Ascending aorta (tissue), 2 donors: ENCODE data around the gene PRKAG2. TPM values are rescaled to one million over a fixed set of nuclear protein-coding genes. Genes with fewer than 3 reads are reported as not detected.

Source experiments
- DNase-seq, 2 donors: peaks; one replicate each; pipeline ENCODE4 v3.0.0-alpha.2; 2019; ENCODE audit warnings: low spot score in 2 of 2
- H3K27ac ChIP-seq, 2 donors: fragments of 200-600 bp; sonication (generic); one replicate each; pipeline ENCODE4 v1.5.1; 2016 to 2017; ENCODE audit warnings: mild to moderate bottlenecking in 1 of 2
- H3K27me3 ChIP-seq: fragments of 200-600 bp; sonication (generic); one replicate; pipeline ENCODE4 v1.5.1; 2017
- H3K36me3 ChIP-seq, 2 donors: fragments of 200-600 bp; sonication (generic); one replicate each; pipeline ENCODE4 v1.5.1; 2016
- H3K4me1 ChIP-seq, 2 donors: fragments of 200-600 bp; sonication (generic); one replicate each; pipeline ENCODE4 v1.5.1; 2016 to 2017; ENCODE audit warnings: mild to moderate bottlenecking in 1 of 2
- H3K4me3 ChIP-seq, 2 donors: fragments of 200-600 bp; sonication (generic); one replicate each; pipeline ENCODE4 v1.5.1; 2016 to 2017; ENCODE audit warnings: mild to moderate bottlenecking in 1 of 2
- H3K9me3 ChIP-seq, 2 donors: fragments of 200-600 bp; sonication (generic); one replicate each; pipeline ENCODE4 v1.5.1; 2016
- CTCF ChIP-seq, 3 experiments: fragments of 200-600 bp in 2 of 3; fragments of 450-650 bp in 1 of 3; sonication (generic) in 2 of 3; IDR thresholded peaks; one replicate each; pipeline ENCODE4 v1.5.1; 2016 to 2019; ENCODE audit warnings: antibody characterized with exemption in 3 of 3, mild to moderate bottlenecking in 1 of 3, moderate library complexity in 1 of 3
- intact Hi-C: fragments of 100-400 bp; cut with DNase I; formaldehyde crosslinking; loops from one replicate; pipeline ENCODE4 v1.15.1; 2023
- total RNA-seq: library from RNA; depleted of rRNA; stranded (reverse); fragments of >200 nt; gene quantifications from one replicate; pipeline ENCODE4 v1.1.0, GENCODE V29; 2016

PRKAG2 gene
- total RNA-seq, 1 donor from 2014 or later: 26.7 TPM

DNA sequence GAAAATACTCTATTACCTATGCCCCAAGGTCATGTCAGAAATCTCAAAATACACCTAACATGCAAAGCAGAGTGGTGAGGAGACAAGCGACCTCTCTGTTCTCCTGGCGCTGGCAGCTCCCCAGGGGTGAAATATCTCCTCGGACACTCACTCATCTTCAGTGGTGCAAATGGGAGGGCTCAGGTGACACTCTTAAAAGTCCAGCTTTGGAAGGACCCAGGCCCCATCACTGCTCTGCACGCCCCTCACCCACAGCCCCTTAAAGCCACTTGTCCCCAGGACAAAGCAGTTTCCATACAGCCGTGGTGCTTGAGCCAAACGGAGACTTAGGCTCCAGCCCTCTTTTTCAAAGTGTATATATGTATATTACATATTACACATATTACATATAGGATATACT lies 12.4 kb downstream of the PRKAG2 start:
- no peak overlapping the region for H3K27ac ChIP-seq
- no peaks in the 10 kb centered on the region for H3K9me3 ChIP-seq
- DNase-seq: no peak
- H3K36me3 ChIP-seq: no peaks in the 10 kb centered on the region
- no peak for TF ChIP-seq CTCF (IDR thresholded peaks at IDR 0.05)
- H3K27me3 ChIP-seq: no peaks in the 10 kb centered on the region
- intact Hi-C loops: no loop called here
- peaks cover 7 to 8% of the 10 kb centered on the region in 2 donors for H3K4me1 ChIP-seq
- H3K4me3 ChIP-seq: no peak overlapping the region

- no peaks in the 10 kb centered on the region for H3K36me3 ChIP-seq
- no peak for DNase-seq
- no peaks in the 10 kb centered on the region for H3K27me3 ChIP-seq
- H3K4me3 ChIP-seq: no peak overlapping the region
- no peaks in the 10 kb centered on the region for H3K9me3 ChIP-seq
- peaks cover 6 to 7% of the 10 kb centered on the region in 2 donors for H3K4me1 ChIP-seq
- TF ChIP-seq CTCF (IDR thresholded peaks at IDR 0.05): no peak
- no peak overlapping the region for H3K27ac ChIP-seq
- intact Hi-C loops: no loop called here
Measured at GRCh38 chr7:151864081-151864480, 12.8 kb downstream of the PRKAG2 start.

DNA sequence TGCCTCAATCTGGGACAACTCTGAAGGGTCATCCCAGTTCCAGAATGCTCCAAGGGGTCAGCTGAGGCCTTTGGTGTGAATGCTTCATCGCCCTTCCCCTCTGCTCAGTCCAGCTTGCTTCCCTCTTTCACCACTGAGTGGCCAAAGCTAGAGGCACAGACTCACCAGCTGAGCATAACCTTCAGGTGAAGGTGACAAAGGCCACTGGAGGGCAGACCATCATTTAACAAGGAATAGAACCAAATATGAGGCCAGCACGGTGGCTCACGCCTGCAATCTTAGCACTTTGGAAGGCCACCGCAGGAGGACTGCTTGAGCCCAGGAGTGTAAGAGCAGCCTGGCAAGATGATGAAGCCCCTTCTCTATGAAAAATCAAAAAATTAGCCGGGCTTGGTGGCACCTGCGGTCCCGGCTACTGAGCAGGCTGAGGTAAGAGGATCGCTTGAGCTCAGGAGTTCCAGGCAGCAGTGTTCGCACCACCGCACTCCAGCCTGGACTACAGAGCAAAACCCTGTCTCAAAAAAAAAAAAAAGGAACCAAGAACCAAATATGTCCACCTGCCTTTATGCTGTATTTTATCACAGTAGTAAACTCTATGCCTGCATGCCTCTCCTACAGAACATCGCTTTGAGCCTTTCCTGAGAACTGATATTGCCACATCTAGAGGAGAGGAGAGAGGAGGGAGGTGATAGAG lies 13.4 kb downstream of the PRKAG2 start:
- Histone ChIP-seq H3K36me3 (no peaks in the 10 kb centered on the region), H3K4me3 (no peak overlapping the region), H3K27ac (no peak overlapping the region), H3K4me1 (peaks cover 4% of the 10 kb centered on the region in 2 donors), H3K27me3 (no peaks in the 10 kb centered on the region), H3K9me3 (no peaks in the 10 kb centered on the region)
- no peak for DNase-seq
- intact Hi-C loops: no loop called here
- TF ChIP-seq CTCF (IDR thresholded peaks at IDR 0.05): no peak

DNA sequence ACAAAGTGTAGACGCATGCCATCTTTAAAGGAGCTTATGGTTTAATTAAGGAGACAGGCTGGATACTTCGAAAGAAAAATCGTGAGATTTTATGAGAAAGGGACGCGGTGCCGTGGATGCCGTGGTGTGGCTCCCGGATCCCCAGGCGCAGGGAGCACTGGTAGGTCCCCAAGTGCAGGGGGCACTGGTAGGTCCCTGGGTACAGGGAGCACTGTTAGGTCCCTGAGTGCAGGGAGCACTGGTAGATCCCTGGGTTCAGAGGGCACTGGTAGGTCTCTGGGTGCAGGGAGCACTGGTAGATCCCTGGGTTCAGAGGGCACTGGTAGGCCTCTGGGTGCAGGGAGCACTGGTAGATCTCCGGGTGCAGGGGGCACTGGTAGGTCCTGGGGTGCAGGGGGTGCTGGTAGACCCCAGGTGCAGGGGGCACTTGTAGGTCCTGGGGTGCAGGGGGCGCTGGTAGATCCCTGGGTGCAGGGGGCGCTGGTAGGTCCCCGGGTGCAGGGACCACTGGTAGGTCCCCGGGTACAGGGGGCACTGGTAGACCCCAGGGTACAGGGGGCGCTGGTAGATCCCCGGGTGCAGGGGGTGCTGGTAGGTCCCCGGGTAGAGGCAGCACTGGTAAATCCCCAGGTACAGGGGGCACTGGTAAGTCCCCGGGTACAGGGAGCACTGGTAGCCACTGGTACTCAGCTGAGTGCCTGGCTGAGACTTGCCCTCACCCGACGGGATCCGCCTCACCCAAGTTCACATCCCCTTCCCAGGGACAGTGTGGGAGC lies 14.1 kb downstream of the PRKAG2 start:
- no peak for DNase-seq
- Histone ChIP-seq H3K36me3 (no peaks in the 10 kb centered on the region), H3K4me1 (no peaks in the 10 kb centered on the region), H3K27ac (no peak overlapping the region), H3K9me3 (no peaks in the 10 kb centered on the region), H3K4me3 (no peak overlapping the region), H3K27me3 (no peaks in the 10 kb centered on the region)
- intact Hi-C loops: no loop called here
- TF ChIP-seq CTCF (IDR thresholded peaks at IDR 0.05): no peak

DNA sequence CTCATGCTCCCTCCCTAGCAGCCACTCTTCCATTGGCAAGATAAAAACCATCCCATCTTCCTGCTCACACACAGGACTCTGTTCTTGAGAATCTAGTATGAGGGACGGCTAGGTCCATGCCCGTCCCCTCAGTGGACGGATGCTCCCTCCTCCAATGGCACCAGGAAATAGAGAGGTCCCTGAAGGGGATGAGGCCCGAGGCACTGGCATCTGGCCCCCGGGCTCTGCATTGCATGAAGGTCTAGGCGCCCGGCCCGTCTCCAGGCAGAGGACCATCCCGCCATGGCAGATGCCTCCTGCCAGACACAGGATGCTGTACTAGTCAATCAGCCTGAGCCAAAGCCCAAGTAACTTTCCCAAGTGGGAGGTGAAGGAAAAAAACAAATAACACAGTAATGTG lies 15.0 kb downstream of the PRKAG2 start:
- H3K4me3 ChIP-seq: no peak overlapping the region
- DNase-seq: no peak
- H3K27ac ChIP-seq: no peak overlapping the region
- H3K9me3 ChIP-seq: no peaks in the 10 kb centered on the region
- no peaks in the 10 kb centered on the region for H3K4me1 ChIP-seq
- no peaks in the 10 kb centered on the region for H3K27me3 ChIP-seq
- no peaks in the 10 kb centered on the region for H3K36me3 ChIP-seq
- intact Hi-C loops: no loop called here
- no peak for TF ChIP-seq CTCF (IDR thresholded peaks at IDR 0.05)
